Hippocampal formation (tissue), 2 donors: ENCODE results near the gene HPCAL4.

Experiments used
- DNase-seq, 2 donors: peaks; one replicate each; lab custom pipeline; 2025; lab: John Stamatoyannopoulos, UW

Gene HPCAL4

DNA sequence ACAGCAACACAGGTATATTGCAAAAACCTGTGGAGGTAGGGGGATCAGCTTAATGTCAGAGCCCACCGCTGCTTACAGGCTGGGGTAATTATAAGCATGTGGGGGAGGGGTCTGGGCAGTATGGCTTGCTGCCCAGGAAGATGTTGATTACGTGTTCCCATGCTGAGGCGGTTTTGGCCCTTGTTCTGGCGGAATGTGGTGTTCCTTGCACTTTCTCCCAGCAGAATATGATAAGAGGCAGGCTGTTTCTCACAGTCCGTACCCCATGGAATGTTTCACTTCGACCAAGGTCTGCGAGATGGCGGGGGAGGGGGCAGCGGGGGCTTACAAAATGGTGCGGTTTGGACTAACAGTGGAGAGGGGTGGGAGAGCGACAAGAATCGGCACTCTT, 9.8 kb upstream of the HPCAL4 start:
- no peak for DNase-seq

DNA sequence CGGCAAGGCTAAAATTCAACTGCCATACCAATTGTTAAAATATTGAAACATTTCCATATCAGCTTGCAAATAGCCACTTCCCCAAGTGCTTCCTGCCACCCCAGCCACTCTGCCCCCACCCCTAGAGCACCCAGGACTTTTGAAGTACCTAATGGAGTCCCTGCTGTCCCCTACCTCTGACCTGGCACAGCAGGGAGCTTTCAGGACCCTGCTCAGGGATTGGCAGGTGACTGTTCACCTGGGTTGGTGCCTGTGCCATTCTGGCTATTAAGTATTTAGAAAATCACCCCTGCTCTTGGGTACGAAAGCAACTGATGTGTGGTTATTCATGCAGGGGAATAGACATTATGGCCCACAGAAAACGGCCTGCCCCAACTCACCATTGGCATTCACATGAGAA, 9.1 kb upstream of the HPCAL4 start:
- no peak for DNase-seq

DNA sequence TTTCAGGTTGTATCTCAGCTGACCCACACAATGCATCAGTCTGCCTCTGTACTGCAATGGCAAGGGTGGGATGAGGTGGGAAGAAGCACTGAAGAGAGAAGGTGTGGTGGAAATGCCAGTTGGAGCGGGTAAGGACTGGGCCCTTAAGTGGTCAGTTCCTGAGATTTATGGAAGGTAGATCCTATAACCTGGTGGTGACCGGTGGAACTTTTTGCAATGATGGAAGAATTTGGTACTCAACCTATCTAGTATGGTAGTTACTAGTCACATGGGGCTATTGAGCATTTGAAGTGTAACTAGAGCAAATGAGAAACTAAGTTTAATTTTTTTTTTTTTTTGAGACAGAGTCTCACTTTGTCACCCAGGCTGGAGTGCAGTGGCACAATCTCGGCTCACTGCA, 8.2 kb upstream of the HPCAL4 start:
- no peak for DNase-seq

DNA sequence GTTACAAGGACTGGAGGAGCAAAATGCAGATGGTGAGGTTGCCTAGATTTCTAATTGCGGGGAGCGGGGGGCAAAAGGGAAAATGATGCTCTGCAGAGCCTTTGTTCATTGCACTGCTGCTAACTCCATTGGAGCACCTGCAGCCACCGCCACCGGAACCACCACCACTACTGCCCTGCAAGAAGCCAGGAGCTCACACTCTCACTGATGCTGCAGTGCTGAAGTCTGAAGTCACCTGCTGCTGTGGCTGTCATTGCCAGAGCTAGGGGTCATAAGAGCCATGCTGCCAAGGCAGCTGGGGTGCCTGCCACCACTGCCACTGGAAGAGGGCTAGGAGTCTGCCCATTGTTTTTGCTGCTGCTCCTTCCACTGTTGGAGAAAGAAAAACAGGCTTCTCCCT, 7.3 kb upstream of the HPCAL4 start:
- no peak for DNase-seq

DNA sequence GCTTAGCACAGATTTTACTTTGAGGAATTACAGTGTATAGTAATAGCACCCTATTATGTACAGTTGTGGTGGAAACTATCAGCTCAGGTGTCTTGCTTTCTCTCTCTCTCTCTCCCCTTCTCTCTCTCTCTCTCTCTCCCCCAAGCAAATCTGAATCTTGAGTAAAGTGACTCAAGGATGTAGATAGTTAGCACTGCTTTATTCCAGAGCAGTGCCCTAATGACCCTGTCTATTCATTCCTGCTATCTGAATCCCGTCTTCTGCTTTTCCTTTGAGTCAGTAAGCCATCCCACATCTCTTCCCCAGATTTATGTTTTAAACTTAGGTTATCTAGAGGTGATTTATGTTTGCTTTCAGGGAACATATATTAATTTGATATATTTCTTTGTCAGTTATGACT, 5.2 kb upstream of the HPCAL4 start:
- no peak for DNase-seq

DNA sequence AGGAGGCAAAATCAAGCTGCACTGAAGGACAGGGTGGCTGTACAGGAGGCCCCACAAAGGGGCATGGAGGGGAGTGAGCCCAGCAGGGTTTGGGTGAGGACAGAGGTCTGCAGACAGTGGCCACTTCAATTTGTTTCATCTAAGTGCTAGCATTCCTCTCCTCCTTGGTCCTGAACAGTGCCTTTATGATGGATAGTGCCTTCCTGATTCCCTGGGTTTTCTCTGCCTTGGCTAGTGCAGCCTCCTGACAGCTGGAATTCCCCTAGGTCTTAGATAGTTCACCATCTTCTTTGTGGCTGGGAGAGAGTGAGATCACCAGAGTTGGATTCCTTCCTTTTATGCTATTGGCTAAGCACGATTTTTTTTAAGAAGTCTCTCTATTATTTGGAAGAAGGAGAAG, 3.8 kb upstream of the HPCAL4 start:
- no peak for DNase-seq

DNA sequence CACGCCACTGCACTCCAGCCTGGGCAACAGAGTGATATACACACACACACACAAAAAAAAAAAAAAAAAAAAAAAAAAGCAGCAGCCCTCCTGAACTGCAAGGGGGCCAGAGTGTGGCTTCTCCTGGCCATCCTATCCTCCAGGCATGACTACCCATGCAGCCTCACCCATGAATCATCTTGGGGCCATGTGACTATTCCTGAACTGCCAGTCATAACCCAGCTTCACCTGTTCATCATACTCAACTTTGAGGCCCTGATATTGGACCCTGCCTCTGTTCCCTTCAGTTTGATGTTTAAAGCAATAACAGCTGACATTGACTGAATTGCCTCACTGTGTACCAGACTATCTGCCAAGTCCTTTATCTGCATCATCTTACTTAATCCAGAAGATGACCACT, 2.8 kb upstream of the HPCAL4 start:
- no peak for DNase-seq

DNA sequence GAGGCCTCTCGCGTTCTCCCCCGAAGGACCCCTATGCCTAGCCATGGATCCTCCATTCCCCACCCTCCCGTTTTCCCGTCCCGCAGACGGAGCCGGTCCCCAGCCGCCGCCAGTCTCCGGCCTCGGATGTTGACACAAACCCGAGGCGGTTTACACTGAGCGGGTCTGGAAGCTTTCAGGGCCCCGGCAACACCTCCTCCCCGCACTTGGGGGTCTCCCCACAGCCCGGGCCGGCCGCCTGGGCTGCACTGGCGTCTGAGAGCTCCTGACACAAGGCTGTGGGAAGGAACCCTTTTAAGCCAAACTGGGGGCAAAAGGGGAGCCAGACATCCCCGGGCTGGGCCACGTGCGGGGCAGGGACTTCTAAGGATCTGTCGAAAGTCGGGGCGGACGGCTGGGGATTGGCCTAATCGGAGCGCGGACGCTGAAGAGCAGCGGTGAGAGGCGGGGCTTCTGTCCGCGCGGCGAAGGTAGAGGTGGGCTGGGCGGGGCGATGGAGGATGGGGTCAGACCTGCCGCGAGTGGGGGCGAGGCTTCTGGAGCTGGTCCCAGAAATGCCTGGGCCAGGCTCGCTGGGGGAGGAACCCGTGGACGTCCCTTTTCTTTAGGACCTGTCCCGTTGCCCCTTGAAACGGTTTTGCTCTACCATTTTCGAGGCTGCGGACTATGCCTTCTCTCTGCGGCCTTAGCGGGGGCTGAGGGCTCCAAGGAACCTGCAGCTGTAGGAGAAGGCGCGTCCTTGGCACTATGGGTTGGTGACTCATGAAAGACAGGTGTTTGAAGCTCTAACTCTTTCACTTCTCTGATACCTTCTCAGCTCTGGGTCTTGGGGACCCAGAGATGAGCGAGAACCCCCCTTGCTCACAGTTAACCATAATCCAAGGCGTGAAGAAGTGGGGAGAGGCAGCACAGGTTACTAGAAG, 1.2 kb upstream of the HPCAL4 start:
- no peak for DNase-seq

DNA sequence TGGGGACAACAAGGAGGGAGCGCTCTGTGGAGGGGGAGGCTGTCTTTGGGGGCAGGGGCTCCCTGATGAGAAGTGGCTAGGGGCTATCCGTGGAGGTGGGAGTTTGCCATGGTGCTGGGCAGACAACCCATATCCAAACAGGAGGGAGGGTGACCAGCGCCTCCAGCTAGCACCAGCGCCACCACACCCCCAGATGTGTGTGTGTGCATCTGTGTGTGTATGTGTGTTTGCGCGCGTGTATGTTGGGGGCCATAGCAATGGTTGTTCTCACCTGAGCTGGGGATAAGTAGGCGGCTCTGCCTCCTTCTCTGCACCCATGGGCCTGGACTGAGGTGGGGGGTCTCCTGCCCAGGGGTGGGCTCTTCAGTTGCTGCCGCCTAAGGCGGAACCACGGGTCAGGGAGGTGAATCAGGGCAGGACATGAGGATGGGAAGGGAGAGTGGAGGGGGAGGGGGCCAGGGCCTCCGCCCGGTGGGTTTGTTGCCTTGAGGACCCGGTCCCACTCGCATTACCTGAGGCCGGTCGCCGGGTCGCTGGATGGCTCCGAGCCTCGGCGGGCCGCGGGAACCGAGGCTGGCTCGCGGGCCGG, 345 bp downstream of the HPCAL4 start:
- DNase-seq = no peak

DNA sequence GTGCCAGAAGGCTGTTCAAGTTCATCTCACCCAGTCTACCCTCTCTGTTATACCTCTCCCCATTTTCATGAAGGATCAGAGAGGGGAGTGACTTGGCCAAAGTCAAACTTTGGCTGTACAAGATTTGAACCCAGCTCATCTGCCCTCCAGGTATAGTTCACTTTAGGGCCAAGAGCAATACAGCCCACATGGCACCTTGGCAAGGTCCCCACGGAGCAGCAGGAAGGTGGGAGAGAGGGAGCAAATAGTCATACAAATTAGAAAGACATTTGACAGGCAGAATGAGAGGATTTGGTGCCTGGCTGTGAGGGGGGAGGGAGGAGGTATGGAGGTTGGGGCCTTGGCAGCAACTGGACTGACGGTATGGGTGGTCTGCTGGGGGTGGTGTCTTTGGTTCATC, 1.0 kb downstream of the HPCAL4 start:
- no peak for DNase-seq

DNA sequence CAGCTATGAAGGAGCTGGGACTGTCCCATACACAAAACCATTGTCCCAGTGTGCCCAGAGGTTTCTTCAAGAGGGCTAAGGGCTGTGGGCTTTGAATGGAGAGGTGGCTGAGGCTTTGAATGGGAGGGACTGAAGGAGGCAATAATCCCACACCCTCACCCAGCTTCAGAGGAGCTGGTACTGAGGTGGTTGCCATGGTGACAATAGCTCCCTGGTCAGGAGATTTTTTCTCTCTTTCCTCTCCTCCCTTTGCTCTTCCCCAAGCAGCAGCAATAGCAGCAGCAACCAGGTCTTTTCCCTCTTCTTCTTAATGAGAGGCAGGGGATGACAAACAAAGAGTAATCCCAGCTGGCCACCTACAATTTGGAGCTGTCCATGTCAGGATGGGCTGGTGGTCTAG, 1.6 kb downstream of the HPCAL4 start:
- DNase-seq = no peak

DNA sequence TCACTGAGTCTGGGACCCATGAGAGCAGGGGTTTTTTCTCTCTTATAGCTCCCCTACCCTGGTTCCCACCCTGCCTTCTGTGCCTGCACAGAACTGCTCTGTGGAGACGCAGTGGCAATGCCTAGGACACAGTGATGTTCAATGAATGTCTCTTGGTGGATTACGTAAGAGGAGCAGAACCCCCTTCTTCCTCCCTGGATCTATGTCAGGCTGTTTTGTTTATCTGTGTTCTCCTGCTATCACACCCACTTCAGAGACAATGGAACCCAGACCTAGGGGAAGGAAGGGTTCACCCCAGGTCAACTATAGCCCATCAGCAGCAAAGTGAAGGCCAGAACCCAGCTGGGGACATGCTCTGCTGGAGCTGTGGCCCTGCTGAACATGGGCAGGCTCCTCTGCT, 2.0 kb downstream of the HPCAL4 start:
- DNase-seq = no peak

DNA sequence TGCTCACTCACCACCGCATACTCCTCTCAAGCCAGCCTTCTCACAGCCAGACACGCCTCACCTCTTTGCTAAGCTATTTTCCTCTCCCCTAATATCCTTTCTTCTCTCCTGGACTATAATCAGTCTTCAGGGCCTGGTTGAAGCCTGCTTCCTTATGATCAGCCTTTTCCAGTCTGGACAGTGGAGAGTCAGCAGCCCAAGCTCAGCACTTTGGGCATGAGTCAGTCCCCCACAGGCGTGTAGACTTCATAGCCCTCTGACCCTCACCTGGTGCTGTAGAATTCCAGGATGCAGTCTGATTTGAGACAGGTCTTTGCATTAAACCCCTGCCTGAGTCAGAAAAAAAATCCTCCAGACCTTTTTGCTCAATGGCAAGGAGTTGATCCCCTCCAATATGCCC, 2.5 kb downstream of the HPCAL4 start:
- DNase-seq = no peak

DNA sequence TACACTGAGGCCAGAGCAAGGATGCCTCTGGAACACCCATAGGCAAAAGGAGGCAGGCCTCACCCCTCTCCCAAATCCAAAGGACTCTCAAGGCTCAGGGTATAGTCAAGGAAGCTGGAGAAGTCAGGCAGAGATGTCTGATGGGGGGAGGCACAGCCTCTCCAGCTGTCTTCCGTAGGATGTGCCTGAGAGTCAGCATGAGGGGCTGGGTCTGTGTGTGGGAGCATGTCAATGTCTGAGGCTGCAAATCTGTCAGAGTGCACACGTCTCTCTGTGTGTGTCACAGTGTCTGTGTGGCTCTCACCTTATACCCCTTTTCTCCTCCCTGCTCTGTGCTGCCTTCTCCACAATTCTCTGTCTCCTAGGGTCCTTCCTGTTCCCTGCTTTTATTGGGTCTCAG, 4.0 kb downstream of the HPCAL4 start:
- DNase-seq = no peak

DNA sequence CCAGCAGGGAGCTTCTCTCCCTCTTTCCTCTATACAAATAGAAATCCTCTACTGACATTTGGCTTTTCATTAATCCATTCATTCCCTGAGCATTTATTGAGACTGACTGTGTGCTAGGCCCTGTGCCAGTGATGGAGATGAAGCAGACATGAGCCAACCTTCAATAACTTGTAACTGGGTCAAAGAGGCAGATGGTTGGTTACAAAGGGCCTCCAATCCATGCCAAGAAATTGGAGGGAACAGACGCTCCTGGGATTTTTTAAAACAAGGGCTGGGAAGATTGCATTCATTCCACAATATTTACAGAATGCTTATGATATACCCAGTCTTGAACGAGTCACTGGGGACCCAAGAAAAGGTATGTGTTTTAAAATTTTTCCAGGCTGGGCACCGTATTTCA, 6.2 kb downstream of the HPCAL4 start:
- no peak for DNase-seq

DNA sequence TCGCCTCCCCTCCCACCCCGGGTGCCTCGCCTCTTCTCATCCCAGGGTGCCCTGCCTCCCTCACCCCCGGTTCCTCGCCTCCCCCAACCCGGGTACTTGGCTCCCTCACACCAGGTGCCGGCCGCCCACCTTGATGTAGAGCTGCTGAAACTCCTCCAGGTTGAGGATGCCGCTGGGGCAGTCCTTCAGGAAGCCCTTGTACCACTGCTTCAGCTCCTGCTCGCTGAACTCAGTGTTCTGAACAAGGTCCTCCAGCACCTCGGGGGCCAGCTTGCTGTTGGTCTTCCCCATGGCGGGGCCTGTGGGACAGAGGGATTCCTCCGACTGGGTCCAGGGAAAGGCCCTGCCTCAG, 6.9 kb downstream of the HPCAL4 start:
- no peak for DNase-seq

DNA sequence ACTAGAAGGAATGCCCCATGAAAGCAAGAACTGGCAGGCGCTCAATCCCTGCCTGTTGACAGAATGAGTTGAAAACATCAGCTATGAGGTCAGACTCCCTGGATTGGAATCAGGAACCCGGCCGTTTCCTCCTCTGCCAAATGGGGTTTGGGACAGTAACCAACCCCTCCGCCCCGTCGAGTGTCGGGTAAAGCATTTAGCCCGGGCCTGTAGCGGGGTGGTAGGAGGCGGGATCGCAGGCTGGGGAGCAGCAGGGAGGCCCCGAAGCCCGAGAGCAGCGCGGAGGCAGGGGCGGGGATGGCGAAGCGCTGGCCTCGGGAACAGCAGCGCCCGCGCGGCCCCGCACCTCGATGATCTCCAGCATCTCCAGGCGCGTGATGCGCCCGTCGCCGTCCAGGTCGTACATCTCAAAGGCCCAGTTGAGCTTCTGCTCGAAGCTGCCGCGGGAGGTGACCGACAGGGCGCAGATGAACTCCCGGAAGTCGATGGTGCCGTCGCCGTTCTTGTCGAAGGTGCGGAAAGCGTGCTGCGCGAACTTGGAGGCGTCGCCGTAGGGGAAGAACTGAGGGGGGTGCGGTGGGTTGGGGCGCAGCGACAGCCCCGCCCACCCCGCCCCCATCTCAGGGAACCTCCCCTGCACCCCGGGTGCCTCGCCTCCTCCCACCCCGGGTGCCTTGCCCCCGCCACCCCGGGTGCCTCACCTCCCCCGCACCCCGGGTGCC, 7.5 kb downstream of the HPCAL4 start:
- DNase-seq = no peak

DNA sequence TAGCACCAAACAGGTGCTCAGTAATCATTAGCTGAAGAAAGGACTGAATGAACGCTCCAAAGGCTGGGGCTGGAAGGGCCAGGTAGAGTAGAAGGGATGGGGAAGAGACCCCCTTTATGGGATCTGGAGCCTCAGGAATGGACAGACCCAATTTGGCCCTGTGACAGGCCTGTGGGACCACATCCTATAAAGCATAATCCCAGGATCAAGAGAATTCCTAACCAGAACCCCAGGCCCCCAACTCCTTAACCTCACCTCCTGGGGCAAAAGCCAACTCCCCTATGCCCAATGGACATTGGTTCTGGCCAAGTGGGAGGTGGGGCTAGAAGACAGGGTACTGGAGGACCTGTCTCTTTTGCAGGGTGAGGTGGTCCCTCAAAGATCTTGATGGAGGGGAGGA, 9.2 kb downstream of the HPCAL4 start:
- no peak for DNase-seq

DNA sequence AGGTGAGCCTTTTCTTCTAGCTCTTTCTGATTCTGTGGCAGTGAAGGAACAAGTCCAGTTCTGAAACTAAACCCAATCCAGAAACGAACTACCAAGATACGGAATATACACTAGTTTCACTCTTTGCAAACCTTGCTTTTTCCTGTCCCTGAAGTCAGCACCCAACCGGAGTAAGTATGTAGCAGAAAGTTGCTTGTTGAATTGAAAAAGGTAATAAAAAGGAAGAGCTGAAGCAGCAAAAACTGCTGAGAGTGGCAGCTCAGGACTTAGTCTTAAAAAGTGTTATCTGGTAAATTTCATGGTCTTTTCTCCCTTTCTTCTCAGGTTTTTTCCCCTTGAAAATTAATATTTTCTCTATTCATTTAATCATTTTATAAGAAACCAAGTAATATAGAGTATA, 9.9 kb downstream of the HPCAL4 start:
- no peak for DNase-seq

DNA sequence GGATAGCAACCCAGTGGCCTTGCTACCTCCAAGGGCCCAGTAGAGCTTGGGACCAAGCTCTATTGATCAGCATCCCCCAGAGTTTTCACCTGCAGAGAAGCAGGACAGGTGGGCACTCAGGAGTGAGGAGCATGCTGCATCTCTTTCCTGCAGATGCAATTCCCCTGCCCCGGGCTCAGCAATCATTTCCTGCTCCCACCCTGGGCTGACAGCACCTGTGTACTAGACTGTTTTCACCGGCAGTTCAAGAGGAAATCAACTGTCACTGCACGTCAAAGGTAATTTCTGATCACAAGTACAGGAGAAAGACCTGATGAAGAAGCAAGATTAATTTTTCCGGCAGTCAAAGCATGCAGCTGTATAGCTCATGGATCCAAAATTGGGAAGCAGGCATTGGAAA, 10.5 kb downstream of the HPCAL4 start:
- no peak for DNase-seq

DNA sequence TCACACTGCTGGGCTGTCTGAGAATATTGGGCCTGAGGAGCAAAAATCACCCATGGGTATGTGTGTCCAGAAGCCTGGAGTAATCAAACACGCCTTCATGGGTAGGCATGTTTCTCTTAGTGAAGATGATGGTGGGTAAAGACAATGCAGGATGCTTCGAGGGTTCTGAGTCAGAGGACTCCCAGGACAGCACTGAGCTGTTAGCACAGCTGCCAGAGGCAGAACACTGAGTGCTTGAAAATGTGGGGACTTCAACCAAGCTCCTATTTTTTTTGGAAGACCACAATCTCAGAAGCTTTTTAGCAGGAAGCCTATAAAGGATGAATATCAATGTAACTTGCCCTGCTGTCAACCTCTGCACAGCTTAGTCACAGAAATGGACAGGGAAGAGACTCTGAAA, 11.4 kb downstream of the HPCAL4 start:
- DNase-seq = no peak

DNA sequence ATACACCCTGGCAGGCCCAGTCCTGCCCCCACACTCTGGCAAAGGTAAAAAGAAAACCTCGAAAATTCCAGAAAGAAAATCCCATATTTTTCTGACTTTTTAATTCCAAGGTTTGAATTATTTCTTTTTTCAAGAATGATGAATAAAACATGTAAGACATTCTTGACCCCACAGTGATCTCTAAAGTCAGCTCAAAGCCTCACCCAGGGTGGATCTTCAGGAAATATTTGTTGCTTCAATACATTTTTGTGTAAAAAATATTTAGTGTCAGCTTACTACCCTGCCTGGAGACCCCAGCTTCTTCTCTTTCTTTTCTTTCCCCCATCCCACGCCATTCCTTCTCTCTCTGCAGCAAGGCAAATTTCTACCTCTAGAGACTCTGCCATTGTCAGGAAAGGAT, 12.3 kb downstream of the HPCAL4 start:
- no peak for DNase-seq

DNA sequence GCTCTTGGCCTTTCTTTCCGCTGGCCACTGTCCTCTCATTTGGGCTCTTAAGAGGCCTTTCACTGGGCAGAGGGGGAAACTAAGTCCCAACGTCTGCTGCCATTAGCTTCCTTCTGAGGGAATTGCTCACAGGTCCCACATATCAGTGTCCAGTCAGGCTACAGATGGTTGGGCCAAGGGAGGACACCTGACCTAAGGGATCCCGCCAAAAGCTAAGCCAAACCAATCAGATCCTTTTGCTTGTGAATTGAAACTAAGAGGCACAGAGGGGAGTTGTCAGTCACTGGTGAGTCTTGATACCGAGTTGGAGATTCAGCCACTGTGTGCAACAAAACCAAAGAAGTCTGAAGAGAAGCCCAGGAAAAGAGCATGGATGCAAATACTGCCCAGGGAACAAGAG, 13.6 kb downstream of the HPCAL4 start:
- no peak for DNase-seq
